Stimulated activated CD4-positive, alpha-beta T cell treated with anti-CD3 and anti-CD28 coated beads, Interleukin-4, amount 100 ng/mL, for 24 hours (primary cell): ENCODE results near the gene APBB3.
"Not testable (repeated sequence)": the region's sequence is repeated elsewhere in the genome, so short reads cannot be mapped to it uniquely, and the experiment has no call there.

Experiments
- DNase-seq: peaks from one replicate; pipeline ENCODE4 v3.0.0-alpha.2; 2020

Gene APBB3, protein sequence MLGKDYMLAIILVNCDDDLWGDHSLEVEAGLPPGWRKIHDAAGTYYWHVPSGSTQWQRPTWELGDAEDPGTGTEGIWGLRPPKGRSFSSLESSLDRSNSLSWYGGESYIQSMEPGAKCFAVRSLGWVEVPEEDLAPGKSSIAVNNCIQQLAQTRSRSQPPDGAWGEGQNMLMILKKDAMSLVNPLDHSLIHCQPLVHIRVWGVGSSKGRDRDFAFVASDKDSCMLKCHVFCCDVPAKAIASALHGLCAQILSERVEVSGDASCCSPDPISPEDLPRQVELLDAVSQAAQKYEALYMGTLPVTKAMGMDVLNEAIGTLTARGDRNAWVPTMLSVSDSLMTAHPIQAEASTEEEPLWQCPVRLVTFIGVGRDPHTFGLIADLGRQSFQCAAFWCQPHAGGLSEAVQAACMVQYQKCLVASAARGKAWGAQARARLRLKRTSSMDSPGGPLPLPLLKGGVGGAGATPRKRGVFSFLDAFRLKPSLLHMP

DNA sequence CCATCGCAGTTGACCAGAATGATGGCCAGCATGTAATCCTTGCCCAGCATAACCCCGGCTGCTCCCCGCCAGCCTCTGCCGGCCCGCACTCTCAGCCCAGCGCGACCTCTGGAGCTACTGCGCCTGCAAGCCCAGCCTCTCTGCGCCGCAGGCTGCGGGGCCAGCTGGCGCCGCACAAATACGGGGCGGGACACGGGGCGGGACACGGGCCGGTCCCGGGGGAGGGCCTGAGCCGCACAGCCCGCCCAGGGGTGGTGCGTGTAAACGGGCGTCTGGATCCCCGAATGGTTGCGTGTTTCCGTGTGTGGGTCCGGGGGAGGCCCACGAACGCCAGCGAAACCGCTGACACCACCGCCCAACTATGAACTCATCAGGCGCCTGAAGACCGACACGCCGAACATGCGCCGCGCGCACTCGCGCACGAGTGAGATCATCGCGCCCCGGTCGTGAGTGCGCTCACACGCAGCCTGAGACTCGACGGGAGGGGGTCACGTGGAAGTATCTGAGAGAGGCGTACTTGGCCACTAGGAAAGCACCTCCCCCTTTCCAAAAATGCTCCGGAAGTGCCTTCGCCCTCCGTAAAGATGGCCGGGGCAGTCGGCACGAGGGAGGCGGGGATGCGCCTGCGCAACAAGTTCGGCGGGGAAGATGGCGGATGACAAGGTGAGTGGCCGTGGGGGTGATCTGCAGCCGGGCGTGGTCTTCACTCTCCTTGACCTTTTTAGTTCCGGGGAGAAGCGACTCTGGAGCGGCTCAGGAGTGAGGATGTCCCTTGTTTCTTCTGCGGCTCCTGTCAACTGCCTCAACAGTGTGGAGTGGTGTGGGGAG lies at the start of gene APBB3, which contains the start of gene SLC35A4:
TSS of gene APBB3 (minus strand) at position 403 of the 828 bp plus-strand sequence. CDS start at position 50, 353 bp downstream.
TSS of gene SLC35A4 (plus strand) at position 633 of the 828 bp plus-strand sequence. CDS start 2,342 bp downstream, outside the sequence.
- DNase-seq: peak; percentile 97

DNA sequence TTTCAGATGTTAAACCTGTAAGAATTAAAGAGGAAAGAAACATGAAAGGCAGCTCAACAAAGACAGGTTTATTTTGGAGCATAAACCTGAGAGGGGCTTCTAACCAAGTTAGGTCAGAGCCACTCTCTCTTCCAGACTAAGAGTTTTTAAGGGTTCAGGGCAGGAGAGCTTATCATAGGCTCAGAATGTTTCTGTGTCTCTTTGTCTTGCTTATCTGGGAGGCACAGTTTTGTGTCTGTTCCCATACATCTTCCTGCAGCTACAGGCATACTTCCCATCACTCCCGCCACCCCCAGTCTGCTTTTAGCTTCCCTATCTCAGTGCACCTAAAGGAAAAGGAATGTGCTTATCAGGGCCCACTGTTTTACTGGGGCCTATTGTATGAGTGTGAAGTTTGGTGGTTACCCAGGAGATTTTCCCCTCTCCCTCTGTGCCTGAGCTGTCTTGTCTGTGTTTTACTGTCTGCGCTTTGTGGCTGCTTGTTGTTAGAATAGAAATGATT lies 46.7 kb upstream of the APBB3 start:
- DNase-seq: no peak

DNA sequence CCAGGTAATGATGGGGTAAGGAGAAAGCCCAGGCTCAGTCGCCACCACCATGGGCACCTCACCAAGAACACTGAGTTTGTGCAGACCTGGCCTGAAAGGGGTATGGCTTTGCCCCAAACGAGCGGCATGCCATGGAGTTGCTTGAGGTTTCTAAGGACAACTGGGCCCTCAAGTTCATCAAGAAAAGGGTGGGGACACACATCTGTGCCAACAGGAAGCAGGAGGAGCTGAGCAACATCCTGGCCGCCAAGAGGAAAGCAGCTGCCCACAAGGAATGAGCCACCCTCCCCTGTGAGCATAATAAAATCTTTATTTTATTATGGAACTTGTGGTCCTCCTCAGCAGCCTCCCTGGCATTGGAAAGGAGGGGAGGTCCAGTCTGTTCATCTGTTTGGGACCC lies 44.7 kb upstream of the APBB3 start:
- no peak for DNase-seq

DNA sequence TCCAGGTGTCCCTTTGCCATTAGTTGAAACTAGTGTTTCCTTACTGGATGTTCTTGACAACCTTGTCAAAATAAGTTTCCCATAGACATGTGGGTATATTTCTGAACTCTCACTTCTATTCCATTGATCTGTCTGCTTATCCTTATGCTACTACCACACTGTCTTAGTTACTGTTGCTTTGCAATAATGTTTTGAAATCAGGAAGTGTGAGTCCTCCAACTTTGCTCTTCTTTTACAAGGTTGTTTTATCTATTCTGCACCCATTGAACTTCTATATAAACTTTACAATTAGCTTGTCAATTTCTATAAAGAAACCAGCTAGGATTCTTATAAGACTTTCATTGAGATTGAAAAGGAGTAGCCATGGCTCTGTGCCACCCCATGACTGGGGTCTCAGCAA lies 44.3 kb upstream of the APBB3 start:
- DNase-seq: no peak

DNA sequence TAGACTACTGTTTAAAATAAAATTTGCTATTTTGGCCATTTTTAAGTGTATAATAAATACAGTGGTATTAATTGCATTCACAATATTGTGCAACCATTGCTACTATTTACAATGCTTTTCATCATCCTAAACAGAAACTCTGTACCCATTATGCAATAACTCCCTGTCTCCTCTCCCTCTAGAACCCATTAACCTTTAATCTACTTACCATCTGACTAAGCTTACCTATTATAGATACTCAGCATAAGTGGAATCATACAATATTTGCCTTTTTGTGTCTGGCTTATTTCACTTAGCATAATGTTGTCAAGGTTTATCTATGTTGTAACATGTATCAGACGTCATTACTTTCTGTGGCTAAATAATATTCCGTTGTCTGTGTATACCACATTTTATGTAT lies 42.6 kb upstream of the APBB3 start:
- no peak for DNase-seq

DNA sequence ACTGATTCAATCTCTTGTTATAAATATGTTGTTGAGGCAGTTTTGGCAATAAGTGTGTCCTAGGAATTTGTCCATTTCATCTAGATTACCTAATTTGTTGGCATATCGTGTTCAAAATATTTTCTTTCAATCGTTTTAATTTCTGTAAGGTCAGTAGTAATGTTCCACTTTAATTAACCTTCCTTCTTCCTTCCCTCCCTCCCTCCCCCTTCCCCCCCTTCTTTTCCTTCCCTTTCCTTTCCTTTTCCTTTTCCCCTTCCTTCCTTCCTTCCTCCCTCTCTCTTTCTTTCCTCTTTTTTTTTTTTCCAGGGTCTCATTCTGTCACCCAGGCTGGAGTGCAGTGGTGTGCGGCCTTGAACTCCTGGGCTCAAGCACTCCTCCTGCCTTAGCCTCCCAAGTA lies 41.5 kb upstream of the APBB3 start:
- DNase-seq: no peak

DNA sequence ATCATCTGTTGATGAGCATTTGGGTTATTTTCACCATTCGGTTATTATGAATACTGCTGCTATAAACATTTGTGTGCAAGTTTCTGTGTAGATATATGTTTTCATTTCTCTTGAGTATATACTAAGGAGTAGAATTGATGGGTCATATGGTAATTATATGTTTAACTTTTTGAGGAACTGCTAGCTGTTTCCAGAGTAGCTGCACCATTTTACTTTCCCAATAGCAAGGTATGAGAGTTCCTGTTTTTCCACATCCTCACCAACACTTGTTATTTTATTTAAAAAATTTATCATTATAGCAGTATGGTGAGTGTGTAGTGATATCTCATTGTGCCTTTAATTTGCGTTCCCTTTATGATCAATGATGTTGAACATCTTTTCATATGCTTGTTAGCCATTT lies 39.3 kb upstream of the APBB3 start:
- DNase-seq: no peak

DNA sequence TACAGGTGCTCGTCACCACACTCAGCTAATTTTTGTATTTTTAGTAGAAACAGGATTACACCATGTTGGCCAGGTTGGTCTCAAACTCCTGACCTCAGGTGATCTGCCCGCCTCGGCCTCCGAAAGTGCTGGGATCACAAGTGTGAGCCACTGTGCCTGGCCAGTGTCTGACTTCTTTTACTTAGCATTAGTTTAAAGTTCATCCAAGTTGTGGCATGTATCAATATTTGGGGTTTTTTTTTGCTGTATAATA lies 39.0 kb upstream of the APBB3 start:
- DNase-seq: not testable (repeated sequence)

DNA sequence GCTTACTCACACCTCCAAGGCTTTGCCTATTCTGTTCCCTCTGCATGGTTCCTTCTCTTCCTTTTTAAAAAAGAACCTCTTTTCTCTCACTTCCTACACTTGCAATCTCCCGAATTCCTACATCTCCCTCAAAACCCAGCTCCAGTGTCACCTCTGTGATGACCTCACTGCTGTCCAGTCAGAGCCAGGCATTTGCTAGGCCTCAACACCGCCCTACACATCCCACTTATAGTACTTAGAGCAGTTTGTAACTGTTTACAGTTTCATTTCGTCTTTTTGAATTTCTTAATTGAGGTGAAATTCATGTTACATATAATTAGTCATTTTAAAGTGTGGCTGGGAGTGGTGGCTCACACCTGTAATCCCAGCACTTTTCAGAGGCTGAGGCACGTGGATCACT lies 37.7 kb upstream of the APBB3 start:
- DNase-seq: no peak

DNA sequence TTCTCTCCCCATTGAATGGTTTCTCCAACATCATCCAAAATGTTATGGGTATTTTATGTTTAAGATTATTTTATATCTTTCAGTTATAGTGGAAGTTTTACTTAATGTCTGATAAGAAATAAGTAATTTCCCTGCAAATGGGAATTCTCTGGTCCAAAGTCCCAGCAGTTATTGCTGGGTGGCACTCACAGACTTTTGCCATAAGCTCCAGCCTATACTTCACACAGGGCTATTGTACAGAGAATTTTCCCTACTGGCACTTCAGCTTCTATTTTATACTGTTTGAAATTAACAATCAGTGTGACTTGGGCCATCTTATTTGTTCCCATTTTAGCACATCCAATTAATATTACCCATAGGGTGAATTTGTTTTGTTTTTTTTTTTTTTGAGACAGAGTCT lies 35.7 kb upstream of the APBB3 start:
- DNase-seq: no peak

DNA sequence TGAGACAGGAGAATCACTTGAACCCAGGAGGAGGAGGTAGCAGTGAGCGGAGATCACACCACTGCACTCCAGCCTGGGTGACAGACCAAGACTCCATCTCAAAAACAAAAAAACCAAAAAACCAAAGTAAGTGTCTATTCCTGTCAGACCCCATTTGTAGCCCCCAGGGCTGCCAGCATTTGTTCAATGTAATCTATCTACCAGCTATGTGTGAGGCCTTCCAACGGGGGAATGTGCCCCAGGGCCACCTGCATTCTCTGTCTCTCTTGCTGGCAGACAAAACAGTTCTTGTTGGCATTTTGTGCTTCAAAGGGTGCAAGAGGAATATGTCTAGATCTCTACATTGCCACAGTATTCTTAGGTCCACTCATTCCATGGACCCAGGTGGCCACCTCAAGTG lies 34.4 kb upstream of the APBB3 start:
- DNase-seq: no peak

DNA sequence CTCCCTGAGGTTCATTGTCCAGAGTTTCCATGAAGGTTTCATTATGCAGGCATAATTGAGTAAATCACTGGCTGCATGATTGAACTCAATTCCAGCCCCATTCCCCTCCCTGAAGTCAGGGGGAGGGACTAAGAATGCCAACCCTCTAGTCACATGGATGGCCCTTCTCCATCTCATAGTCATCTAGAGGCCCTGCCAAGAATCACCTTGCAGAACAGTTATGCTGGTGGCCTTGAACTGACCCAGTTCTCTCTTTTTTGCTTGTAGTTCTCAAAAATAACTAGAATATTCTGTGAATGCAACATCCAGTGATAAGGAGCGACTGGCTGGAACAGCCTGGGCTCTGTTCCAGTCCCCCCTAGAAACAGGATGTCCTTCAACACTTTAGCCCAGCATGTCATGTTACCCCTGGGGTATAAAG lies 31.9 kb upstream of the APBB3 start:
- no peak for DNase-seq

DNA sequence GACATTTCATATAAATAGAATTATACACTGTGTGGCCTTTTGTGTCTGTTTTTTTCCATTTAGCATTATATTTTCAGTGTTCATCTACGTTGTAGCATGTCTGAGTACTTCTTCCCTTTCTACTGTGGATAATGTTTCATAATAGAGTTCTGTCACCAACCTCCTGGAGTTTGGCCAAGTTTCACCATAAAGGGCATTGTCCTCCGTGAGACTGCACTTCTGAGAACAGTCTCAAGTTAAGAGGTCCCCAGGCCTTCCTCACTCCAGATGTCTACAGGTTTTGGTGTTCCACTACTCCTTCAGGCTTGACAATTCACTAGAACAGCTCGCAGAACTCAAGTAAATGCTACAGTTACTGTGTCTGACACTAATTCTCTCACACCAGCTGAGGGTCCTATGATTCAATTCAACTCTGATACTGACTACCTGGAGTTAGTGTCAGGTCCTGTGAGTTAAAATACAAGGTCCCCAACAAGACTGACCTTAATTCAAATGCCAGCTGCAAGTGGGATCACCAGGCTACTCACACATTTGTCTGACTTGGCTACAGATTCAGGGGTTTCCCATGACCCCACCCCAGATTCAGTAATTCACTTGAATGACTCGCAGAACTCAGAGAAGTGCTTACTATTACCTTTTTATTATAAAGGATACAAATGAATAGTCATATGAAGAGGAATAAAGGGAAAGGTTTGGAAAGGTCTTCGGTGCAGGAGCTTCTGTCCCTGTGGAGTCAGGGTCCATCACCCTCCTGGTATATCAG lies 31.3 kb upstream of the APBB3 start:
- no peak for DNase-seq

DNA sequence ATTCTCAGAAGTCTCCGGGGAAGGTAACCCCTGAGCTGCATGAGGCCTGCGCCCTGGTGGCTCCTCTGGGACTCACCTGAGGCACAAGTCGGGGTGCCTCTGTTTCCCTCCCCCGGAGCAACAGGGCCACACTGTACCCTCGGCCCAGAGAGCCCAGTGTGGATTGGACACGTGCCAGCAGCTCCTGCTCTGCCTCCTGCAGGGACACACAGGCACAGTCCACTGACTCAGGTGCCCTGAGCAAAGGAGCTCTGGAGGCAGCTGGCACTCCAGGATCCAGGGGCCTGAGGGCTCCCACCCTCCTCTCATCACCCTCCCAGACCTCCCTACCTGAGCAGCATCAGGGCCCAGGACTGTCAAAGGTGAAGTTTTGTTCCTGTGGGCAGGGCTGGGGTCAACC lies 29.8 kb upstream of the APBB3 start:
- DNase-seq: no peak

DNA sequence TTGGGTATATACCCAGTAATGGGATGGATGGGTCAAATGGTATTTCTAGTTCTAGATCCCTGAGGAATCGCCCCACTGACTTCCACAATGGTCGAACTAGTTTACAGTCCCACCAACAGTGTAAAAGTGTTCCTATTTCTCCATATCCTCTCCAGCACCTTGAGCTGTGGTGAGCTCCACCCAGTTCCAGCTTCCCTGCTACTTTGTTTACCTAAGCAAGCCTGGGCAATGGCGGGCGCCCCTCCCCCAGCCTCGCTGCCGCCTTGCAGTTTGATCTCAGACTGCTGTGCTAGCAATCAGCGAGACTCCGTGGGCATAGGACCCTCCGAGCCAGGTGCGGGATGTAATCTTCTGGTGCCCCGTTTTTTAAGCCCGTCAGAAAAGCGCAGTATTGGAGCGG lies 28.7 kb upstream of the APBB3 start:
- DNase-seq: not testable (repeated sequence)

DNA sequence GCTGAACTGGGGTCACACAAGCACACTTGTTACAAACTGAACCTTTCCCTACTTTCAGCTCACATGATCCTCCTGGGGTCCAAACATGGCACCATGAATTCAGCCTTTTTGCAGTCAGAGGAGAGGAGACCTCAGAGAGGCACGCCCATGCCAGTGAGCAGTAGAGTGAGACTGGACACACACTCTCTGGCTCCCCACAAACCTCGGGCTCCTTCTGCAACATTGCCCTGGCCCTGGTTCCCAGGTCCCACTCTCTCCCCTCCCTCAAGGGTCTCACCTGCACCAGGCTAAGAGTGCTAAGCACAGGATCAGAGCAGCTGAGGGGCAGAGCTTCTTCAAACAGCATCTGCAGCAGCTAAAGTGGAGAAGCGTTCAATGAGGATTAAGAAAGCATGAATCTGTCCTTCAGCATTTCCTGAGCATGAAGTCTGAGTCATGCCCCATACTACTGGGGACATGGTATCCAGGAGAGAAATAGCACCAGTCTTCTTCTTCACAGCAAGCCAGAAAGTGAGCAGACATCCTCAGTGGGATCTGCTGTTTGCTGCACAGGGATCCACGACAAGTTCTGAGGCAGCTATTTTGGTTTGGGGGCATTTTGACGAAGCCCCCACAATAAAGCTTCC lies 27.5 kb upstream of the APBB3 start:
- no peak for DNase-seq

DNA sequence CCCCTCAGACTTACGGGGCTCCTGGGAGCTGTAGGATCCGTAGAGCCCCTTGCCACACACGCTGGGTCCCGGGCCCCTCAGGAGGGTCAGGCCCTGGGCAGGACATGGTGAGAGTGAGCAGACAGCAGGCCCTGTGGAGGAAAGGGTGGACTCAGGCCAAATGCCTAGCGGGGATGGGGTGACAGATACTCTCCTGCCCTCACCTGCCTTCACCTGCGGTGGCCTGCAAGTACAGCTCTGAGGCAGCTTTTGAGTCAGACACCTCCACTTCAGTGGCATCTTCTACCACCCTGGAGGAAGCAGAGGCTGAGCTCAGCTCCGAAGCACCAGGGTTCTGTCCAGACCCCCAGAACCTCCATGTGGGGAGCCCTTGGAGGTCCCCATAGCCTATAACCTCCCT lies 26.5 kb upstream of the APBB3 start:
- no peak for DNase-seq

DNA sequence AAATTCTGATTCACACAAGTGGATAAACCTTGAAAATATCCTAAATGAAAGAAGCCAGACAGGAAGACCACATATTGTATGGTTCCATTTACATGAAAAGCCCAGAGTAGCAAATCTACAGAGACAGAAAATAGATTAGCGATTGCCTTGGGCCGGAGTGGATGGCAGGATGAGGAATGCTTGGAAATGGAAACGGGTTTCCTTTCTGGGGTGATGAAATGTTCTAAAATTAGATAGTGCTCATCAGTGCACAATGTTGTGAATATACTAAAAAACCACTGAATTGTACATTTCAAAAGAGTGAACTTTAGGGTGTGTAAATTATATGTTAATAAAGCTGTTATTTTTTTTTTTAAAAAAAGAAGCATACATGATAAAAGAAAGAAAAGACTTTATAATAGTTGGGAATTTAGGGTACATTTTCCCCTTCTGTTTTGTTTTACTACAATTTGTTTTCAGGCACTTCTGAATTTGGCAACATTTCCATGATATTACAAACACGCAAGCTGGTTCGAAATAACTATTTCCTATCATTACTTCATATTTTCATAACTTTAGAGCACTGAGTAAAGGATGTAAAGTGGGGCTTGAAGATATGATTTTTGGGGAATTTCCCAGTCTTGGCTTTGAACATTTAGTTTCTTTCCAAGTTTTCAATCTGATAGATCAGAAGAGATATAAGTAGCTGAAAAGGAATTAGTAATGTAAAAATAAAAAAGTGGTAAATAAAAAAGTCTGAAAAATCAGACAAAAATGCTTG lies 24.1 kb upstream of the APBB3 start:
- no peak for DNase-seq

DNA sequence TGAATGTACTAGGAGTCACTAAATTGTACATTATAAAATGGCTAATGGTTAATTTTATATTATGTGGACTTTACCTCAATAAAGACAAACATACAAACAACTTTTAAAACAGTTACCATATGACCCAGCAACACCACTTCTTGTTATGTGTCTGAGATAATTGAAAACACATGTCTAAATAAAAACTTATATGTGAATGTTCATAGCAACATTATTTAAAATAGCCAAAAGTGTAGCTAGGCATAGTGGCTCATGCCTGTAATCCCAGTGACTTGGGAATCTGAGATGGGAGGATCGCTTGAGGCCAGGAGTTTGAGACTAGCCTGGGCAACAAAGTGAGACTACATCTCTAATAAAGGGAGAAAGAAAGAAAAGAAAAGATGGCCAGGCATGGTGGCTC lies 23.1 kb upstream of the APBB3 start:
- DNase-seq: no peak

DNA sequence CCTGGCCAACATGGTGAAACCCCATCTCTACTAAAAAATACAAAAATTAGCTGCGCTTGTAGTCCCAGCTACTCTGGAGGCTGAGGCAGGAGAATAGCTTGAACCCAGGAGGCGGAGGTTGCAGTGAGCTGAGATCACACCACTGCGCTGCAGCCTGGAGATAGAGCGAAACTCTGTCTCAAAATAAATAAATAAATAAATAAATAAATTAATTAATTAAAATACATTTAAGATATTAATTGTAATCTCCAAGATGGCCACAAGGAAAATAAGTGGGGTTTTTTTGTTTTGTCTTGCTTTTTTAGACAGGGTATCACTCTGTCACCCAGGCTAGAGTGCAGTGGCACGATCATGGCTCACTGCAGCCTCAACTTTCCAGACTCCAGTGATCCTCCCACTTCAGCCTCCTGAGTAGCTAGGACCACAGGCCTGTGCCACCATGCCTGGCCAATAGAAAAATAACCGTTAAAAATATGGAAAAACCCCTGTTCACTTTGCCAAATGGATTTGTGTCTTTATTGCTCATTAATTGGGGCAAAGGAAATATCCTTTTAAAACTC lies 14.9 kb upstream of the APBB3 start:
- not testable (repeated sequence) for DNase-seq

DNA sequence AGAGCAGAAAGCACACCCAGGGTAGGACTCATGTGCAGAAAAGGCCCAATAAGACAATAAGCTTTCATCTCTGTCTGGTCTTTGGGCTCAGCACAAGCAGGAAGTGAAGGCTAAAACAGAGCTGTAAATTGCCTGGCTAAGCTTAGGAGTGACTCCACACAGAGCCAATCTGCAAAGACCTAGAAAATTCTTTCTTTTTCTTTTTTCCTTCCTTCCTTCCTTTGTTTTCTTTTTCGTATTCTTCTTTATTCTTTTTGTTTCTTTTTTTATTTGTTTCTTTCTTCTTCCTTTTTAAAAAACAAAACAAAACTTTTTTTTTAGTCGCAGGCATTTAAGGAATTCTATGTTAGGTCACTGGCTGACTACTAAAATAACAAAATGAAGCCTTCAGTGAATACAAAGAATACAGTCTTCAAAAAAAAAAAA lies 12.4 kb upstream of the APBB3 start:
- DNase-seq: no peak

DNA sequence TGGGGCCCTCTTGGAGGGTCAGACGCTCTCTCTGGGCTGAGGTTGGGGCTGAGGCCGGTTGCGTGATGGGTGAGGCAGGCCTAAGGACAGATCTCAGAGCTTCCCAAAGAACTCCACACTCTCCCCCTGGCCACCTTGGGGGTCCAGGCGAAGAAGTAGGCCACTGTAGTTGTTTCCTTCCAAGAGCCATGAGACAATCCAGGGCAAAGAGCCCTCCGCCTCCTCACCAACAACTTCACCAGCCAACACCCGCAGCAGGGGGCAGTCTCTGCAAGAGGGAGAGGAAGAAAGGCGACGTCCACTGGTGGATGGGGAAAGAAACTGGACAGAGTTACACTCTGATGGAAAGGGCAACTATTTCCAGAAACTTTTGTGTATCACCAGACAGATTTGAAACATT lies 10.9 kb upstream of the APBB3 start:
- no peak for DNase-seq
